IMR-90 (cell line): ENCODE data around the gene FXYD6. TPM values are rescaled to one million over a fixed set of nuclear protein-coding genes. Genes with fewer than 3 reads are reported as not detected.
A peak's percentile ranks its signal among the peaks of the same experiment; 100 is the strongest.

Source experiments
- ATAC-seq: fragments of 200-7000 bp; cut with Tn5 transposase; 2 replicates; pipeline ENCODE4 v1.9.1; 2020; ENCODE audit warnings: low read depth, mild to moderate bottlenecking, moderate library complexity
- BruUV-seq: library from RNA; stranded (reverse); fragments of 400-500 nt; replicated peaks from 2 replicates; lab custom pipeline; 2021; lab: Mats Ljungman, UMichigan
- CTCF ChIA-PET: fragments of 300-600 bp; formaldehyde crosslinking; extraction: SDS; loops from one replicate; lab custom pipeline; 2021; ENCODE audit warnings: antibody characterized with exemption; lab: Yijun Ruan, JAX
- POLR2A ChIA-PET: fragments of 300-600 bp; sonication (Branson Sonifier 250); formaldehyde crosslinking; loops from one replicate; lab custom pipeline; 2022; ENCODE audit warnings: antibody characterized with exemption; ENCODE audit not compliant: unreplicated experiment; lab: Charles Lee
- DNase-seq: peaks from one replicate; pipeline ENCODE4 v3.0.0; 2013
- H2AFZ ChIP-seq: replicated peaks from 2 replicates; pipeline ENCODE3; 2013; ENCODE audit warnings: low read length, mild to moderate bottlenecking; ENCODE audit not compliant: poor library complexity
- H2AK5ac ChIP-seq: 2 replicates; pipeline ENCODE4 v1.6.1; 2013; ENCODE audit warnings: low read depth, low read length, inconsistent platforms
- H2AK9ac ChIP-seq: replicated peaks from 2 replicates; pipeline ENCODE3; 2013; ENCODE audit warnings: mild to moderate bottlenecking, low read depth, low read length, moderate library complexity; ENCODE audit not compliant: poor library complexity
- H2BK120ac ChIP-seq: 2 replicates; pipeline ENCODE4 v1.6.1; 2013; ENCODE audit warnings: low read depth, low read length, inconsistent platforms
- H2BK15ac ChIP-seq: 3 replicates; pipeline ENCODE4 v1.6.1; 2013; ENCODE audit warnings: low read depth, low read length, inconsistent platforms
- H2BK20ac ChIP-seq: 2 replicates; pipeline ENCODE4 v1.6.1; 2013; ENCODE audit warnings: low read depth, mild to moderate bottlenecking, inconsistent platforms, low read length, moderate library complexity
- H2BK5ac ChIP-seq: 2 replicates; pipeline ENCODE4 v1.6.1; 2013; ENCODE audit warnings: mild to moderate bottlenecking, low read depth, low read length, inconsistent platforms; ENCODE audit not compliant: poor library complexity, severe bottlenecking
- H3K14ac ChIP-seq: replicated peaks from 2 replicates; pipeline ENCODE4 v1.6.1; 2013; ENCODE audit warnings: low read depth, low read length, inconsistent platforms
- H3K18ac ChIP-seq: 2 replicates; pipeline ENCODE4 v1.6.1; 2013; ENCODE audit warnings: low read depth, low read length, control low read depth
- H3K23ac ChIP-seq: 2 replicates; pipeline ENCODE4 v1.6.1; 2013; ENCODE audit warnings: low read depth, low read length, inconsistent platforms
- H3K27ac ChIP-seq: 2 replicates; pipeline ENCODE4 v1.5.1; 2013; ENCODE audit warnings: mild to moderate bottlenecking, control low read depth, low read length; ENCODE audit not compliant: insufficient read depth
- H3K27me3 ChIP-seq: 2 replicates; pipeline ENCODE4 v1.6.1; 2013; ENCODE audit warnings: low read length; ENCODE audit not compliant: control insufficient read depth, insufficient read depth
- H3K36me3 ChIP-seq: 2 replicates; pipeline ENCODE4 v1.6.1; 2013; ENCODE audit warnings: low read length, mixed read lengths; ENCODE audit not compliant: control insufficient read depth, insufficient read depth
- H3K4ac ChIP-seq: 2 replicates; pipeline ENCODE4 v1.6.1; 2013; ENCODE audit warnings: low read depth, low read length, inconsistent platforms
- H3K4me1 ChIP-seq: 2 replicates; pipeline ENCODE4 v1.6.1; 2013; ENCODE audit warnings: low read length, mixed read lengths; ENCODE audit not compliant: control insufficient read depth, insufficient read depth
- H3K4me2 ChIP-seq: 2 replicates; pipeline ENCODE4 v1.6.1; 2013; ENCODE audit warnings: low read depth, mild to moderate bottlenecking, control low read depth, low read length, moderate library complexity
- H3K4me3 ChIP-seq: 2 replicates; pipeline ENCODE4 v1.5.1; 2013; ENCODE audit warnings: low read depth, mild to moderate bottlenecking, control low read depth, low read length, moderate library complexity; ENCODE audit not compliant: insufficient read depth
- H3K56ac ChIP-seq: 2 replicates; pipeline ENCODE4 v1.6.1; 2013; ENCODE audit warnings: low read length, inconsistent platforms; ENCODE audit not compliant: insufficient read depth; ENCODE audit errors: extremely low read depth
- H3K79me1 ChIP-seq, 2 experiments: 2 replicates each; pipeline ENCODE4 v1.6.1; 2013; ENCODE audit warnings: low read length in 2 of 2, inconsistent platforms in 1 of 2, low read depth in 1 of 2
- H3K9ac ChIP-seq: 2 replicates; pipeline ENCODE4 v1.6.1; 2013; ENCODE audit warnings: low read depth, low read length, control low read depth
- H3K9me1 ChIP-seq: 2 replicates; pipeline ENCODE4 v1.6.1; 2013; ENCODE audit warnings: low read length, inconsistent platforms; ENCODE audit not compliant: insufficient read depth
- H3K9me3 ChIP-seq: 2 replicates; pipeline ENCODE4 v1.6.1; 2013; ENCODE audit warnings: low read length; ENCODE audit not compliant: control insufficient read depth, insufficient read depth
- H4K20me1 ChIP-seq: 2 replicates; pipeline ENCODE4 v1.6.1; 2013; ENCODE audit warnings: low read length, inconsistent platforms; ENCODE audit not compliant: insufficient read depth
- H4K5ac ChIP-seq: 2 replicates; pipeline ENCODE4 v1.6.1; 2013; ENCODE audit warnings: mild to moderate bottlenecking, low read depth, low read length, control low read depth
- H4K8ac ChIP-seq, 2 experiments: 2 replicates each; pipeline ENCODE4 v1.6.1; 2013; ENCODE audit warnings: low read depth in 2 of 2, low read length in 2 of 2, control low read depth in 1 of 2, inconsistent platforms in 1 of 2
- H4K91ac ChIP-seq: 2 replicates; pipeline ENCODE4 v1.6.1; 2013; ENCODE audit warnings: low read depth, low read length, inconsistent platforms; ENCODE audit not compliant: insufficient read depth
- BHLHE40 ChIP-seq: fragments of 150-350 bp; IDR thresholded peaks from 2 replicates; pipeline ENCODE4 v1.6.1; 2016; ENCODE audit warnings: mild to moderate bottlenecking, low read depth, low read length
- CEBPB ChIP-seq: IDR thresholded peaks from 2 replicates; pipeline ENCODE4 v1.6.1; 2012; ENCODE audit warnings: low read depth, low read length, improper control_type of control experiment
- CHD1 ChIP-seq: IDR thresholded peaks from 2 replicates; pipeline ENCODE4 v1.6.1; 2012; ENCODE audit warnings: low read depth, low read length, improper control_type of control experiment
- FOS ChIP-seq: fragments of 150-350 bp; IDR thresholded peaks from 2 replicates; pipeline ENCODE4 v1.6.1; 2016; ENCODE audit warnings: low read depth, low read length
- MAFK ChIP-seq: IDR thresholded peaks from 2 replicates; pipeline ENCODE4 v1.6.1; 2012; ENCODE audit warnings: low read depth, low read length, improper control_type of control experiment
- MAZ ChIP-seq: IDR thresholded peaks from 2 replicates; pipeline ENCODE4 v1.6.1; 2012; ENCODE audit warnings: low read depth, mild to moderate bottlenecking, low read length, improper control_type of control experiment, moderate library complexity, borderline replicate concordance
- MXI1 ChIP-seq: IDR thresholded peaks from 2 replicates; pipeline ENCODE4 v1.6.1; 2012; ENCODE audit warnings: low read depth, mild to moderate bottlenecking, low read length, moderate library complexity, borderline replicate concordance
- NFE2L2 ChIP-seq: fragments of 150-350 bp; IDR thresholded peaks from 2 replicates; pipeline ENCODE4 v1.6.1; 2016; ENCODE audit warnings: low read depth, mild to moderate bottlenecking, low read length
- POLR2A ChIP-seq: IDR thresholded peaks from 2 replicates; pipeline ENCODE4 v1.6.1; 2012; ENCODE audit warnings: mild to moderate bottlenecking, low read depth, low read length
- RCOR1 ChIP-seq: IDR thresholded peaks from 2 replicates; pipeline ENCODE4 v1.6.1; 2012; ENCODE audit warnings: mild to moderate bottlenecking, low read length, improper control_type of control experiment; ENCODE audit not compliant: insufficient replicate concordance
- SMC3 ChIP-seq: fragments of 150-350 bp; IDR thresholded peaks from 2 replicates; pipeline ENCODE4 v1.6.1; 2016; ENCODE audit warnings: low read depth, mild to moderate bottlenecking, antibody characterized with exemption, low read length, moderate library complexity
- WGBS, 2 experiments: methylation state at CpG; one replicate each; pipeline versions ENCODE4 v1.1.5 to v1.1.7; 2013; ENCODE audit warnings: missing lambda C conversion rate in 2 of 2; ENCODE audit not compliant: insufficient read length in 1 of 2; ENCODE audit errors: extremely low coverage in 2 of 2; 5-methylcytosine and 5-hydroxymethylcytosine counted together
- dilution Hi-C: fragments of 300-500 bp; cut with HindIII; formaldehyde crosslinking; loops from one replicate; pipeline ENCODE4 v1.14.3; 2018; ENCODE audit warnings: low sequenced_read_pairs; ENCODE audit not compliant: unreplicated experiment
- in situ Hi-C: fragments of 300-500 bp; cut with MboI; formaldehyde crosslinking; loops from 3 replicates; pipeline ENCODE4 v1.14.3; 2019; ENCODE audit warnings: low sequenced_read_pairs, inconsistent platforms, mixed read lengths
- intact Hi-C: fragments of 100-400 bp; cut with micrococcal nuclease; formaldehyde crosslinking; loops from 2 replicates; pipeline ENCODE4 v1.10.0; 2022
- polyA plus RNA-seq, 3 experiments: library from polyadenylated mRNA; depleted of rRNA; stranded (reverse); fragments of >200 nt; gene quantifications; 2 replicates each; pipeline ENCODE4 v1.2.3, GENCODE V29; 2012; ENCODE audit warnings: low replicate concordance in 1 of 3
- total RNA-seq: library from RNA; depleted of rRNA; stranded (reverse); fragments of >200 nt; gene quantifications from 2 replicates; pipeline ENCODE4 v1.2.3, GENCODE V29; 2012
- TF ChIP-seq, protein P1 (sequence below): fragments of 150-350 bp; IDR thresholded peaks from 2 replicates; pipeline ENCODE4 v1.6.1; 2016; ENCODE audit warnings: low read depth, mild to moderate bottlenecking, low read length, moderate library complexity, borderline replicate concordance
- TF ChIP-seq, protein P2 (sequence below): conservative IDR thresholded peaks from 2 replicates; pipeline ENCODE4 v1.5.1; 2012; ENCODE audit warnings: mild to moderate bottlenecking, low read depth, low read length, improper control_type of control experiment

FXYD6 gene
- total and polyA plus RNA-seq, 2 of the 4 experiments (the other 2 are of a cell fraction), result 0.32 TPM; not detected in 1

DNA sequence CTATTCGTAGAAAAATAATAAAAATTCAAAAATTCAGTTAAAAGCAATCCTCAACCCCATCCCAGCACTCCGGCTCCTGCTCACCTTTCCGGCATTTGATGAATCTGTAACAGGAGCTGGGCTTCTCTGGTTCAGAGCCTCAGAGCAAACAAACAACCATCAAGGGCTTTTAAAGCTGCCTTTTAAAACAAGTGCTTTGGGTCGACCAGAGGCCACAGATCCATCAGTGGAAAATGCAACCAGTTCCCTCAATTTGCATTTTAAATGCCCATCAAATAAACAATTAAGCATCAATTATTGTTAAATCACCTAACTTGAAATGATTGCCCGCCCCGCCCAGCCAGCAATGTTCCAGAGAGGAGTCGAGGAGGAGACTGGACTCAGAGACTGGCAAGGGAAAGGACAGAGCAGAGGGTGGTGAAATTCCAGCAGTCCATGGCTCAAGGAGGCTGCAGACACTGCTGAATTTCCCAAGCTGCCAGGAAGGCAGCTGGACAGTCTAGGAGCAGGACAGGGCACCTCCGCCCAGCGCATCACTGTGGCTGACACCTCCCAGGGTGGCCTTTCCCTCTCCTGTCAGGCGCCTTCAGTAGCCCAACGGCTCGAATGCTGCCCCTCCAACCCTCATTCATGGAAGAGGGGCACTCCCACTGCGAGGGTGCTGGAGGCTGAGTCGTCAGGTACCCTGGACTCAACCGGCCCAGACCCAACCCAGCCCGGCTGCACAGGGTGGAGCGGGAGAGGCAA lies 7.5 kb downstream of the FXYD6 start (continued):
- TF ChIP-seq, protein P1, sequence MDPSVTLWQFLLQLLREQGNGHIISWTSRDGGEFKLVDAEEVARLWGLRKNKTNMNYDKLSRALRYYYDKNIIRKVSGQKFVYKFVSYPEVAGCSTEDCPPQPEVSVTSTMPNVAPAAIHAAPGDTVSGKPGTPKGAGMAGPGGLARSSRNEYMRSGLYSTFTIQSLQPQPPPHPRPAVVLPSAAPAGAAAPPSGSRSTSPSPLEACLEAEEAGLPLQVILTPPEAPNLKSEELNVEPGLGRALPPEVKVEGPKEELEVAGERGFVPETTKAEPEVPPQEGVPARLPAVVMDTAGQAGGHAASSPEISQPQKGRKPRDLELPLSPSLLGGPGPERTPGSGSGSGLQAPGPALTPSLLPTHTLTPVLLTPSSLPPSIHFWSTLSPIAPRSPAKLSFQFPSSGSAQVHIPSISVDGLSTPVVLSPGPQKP, result no peak
- TF ChIP-seq MAFK, result no peak

DNA sequence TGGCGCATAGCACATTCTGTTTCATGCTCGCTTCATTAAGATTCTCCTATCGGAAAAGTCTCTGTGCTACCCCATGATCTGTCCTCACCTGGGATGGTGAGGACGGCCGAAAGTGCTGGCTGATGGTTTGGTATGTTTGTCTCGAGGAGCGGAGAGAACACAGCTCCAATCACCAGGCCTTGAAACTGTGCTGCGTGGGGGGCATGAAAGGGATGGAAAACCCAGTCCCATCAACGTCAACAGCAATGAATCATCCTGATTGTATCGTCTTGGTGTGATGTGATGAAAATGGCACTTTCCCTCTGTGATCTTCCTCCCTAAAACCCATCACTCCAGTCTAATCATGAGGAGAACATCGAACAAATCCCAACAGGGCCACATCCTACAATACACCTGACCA lies 8.4 kb downstream of the FXYD6 start:
- no peak for ATAC-seq
- Histone ChIP-seq H3K4me2 (no peak overlapping the region), H2AK9ac (peak overlapping the region; percentile 76), H3K56ac (no peak overlapping the region), H3K79me1 (no peaks in the 10 kb centered on the region), H3K14ac (no peak overlapping the region), H3K4me3 (no peak overlapping the region), H4K20me1 (no peaks in the 10 kb centered on the region), H4K8ac (no peak overlapping the region), H3K27ac (no peak overlapping the region), H3K4ac (no peak overlapping the region), H3K36me3 (no peaks in the 10 kb centered on the region), H3K9ac (no peak overlapping the region), H2BK20ac (no peak overlapping the region), H4K91ac (no peak overlapping the region), H2BK15ac (no peak overlapping the region), H2AK5ac (no peak overlapping the region), H2BK120ac (no peak overlapping the region), H2BK5ac (no peak overlapping the region), H3K18ac (no peak overlapping the region), H3K23ac (no peak overlapping the region), H3K9me3 (no peaks in the 10 kb centered on the region), H3K27me3 (peaks cover 14% of the 10 kb centered on the region), H3K9me1 (no peaks in the 10 kb centered on the region), H3K4me1 (no peaks in the 10 kb centered on the region), H2AFZ (peak overlapping the region; percentile 5), H4K5ac (no peak overlapping the region)
- in situ Hi-C loops (no loop called here), intact Hi-C loops (no loop called here), dilution Hi-C loops (no loop called here)
- BruUV-seq, result no TSS peak
- POLR2A ChIA-PET, result no interaction called here
- no peak for DNase-seq
- CTCF ChIA-PET, result no interaction called here
- WGBS, 2 experiments, result no CpG with 5 or more reads among the region's 11 CpGs
- no peak for TF ChIP-seq CEBPB
- TF ChIP-seq NFE2L2, result no peak
- TF ChIP-seq SMC3, result no peak
- TF ChIP-seq, protein P1, result no peak
- TF ChIP-seq CHD1, result no peak
- TF ChIP-seq MAZ, result no peak
- no peak for TF ChIP-seq FOS
- TF ChIP-seq, protein P2, sequence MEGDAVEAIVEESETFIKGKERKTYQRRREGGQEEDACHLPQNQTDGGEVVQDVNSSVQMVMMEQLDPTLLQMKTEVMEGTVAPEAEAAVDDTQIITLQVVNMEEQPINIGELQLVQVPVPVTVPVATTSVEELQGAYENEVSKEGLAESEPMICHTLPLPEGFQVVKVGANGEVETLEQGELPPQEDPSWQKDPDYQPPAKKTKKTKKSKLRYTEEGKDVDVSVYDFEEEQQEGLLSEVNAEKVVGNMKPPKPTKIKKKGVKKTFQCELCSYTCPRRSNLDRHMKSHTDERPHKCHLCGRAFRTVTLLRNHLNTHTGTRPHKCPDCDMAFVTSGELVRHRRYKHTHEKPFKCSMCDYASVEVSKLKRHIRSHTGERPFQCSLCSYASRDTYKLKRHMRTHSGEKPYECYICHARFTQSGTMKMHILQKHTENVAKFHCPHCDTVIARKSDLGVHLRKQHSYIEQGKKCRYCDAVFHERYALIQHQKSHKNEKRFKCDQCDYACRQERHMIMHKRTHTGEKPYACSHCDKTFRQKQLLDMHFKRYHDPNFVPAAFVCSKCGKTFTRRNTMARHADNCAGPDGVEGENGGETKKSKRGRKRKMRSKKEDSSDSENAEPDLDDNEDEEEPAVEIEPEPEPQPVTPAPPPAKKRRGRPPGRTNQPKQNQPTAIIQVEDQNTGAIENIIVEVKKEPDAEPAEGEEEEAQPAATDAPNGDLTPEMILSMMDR, result no peak
- TF ChIP-seq POLR2A, result no peak
- no peak for TF ChIP-seq RCOR1
- no peak for TF ChIP-seq BHLHE40
- no peak for TF ChIP-seq MAFK
- no peak for TF ChIP-seq MXI1
